Keratinocyte (primary cell): ENCODE measurements around the gene STRIT1.

Experiments
- CTCF ChIP-seq, 3 experiments: IDR thresholded peaks in 1 of 3; conservative IDR thresholded peaks in 1 of 3; optimal IDR thresholded peaks in 1 of 3; 2 replicates in 2 of 3; 3 replicates in 1 of 3; pipeline versions ENCODE3 to v1.5.1; 2011; ENCODE audit warnings: low read length in 3 of 3, mild to moderate bottlenecking in 3 of 3, moderate library complexity in 2 of 3, control low read depth in 1 of 3, inconsistent platforms in 1 of 3; ENCODE audit not compliant: insufficient read depth in 2 of 3; ENCODE audit errors: extremely low read depth in 1 of 3
- EZH2 ChIP-seq: IDR thresholded peaks from one replicate; pipeline ENCODE4 v1.6.1; 2012; ENCODE audit warnings: inconsistent platforms, mild to moderate bottlenecking, low read length, moderate library complexity

DNA sequence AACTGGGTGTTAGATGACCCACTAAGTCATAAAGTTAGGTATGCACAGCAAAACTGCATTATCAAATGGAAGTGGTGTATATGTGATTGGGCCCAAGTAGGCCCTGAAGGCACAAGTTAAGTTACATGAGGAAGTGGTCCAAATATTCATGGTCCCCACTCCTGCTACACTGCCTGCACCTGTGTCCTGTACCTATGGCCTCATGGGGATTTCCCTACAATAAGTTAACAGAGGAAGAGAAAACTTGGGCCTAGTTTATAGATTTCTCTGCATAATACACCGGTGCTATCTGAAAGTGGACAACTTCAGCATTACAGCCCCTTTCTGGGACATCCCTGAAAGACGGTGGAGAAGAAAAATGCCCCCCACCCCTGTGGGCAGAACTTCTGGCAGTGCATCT, 41.5 kb downstream of the STRIT1 start:
- TF ChIP-seq CTCF (optimal IDR thresholded peaks at IDR 0.05 in 1 of 3, IDR thresholded peaks at IDR 0.05 in 1 of 3, conservative IDR thresholded peaks at IDR 0.05 in 1 of 3; ENCODE audit: extremely low read depth in 1 of 3, insufficient read depth in 2 of 3, low read length in 3 of 3) (no peak), EZH2 (no peak)
